GM12801 (cell line): ENCODE data around the gene MAT2B.

Experiments used
- TF ChIP-seq, protein P1 (sequence below): IDR thresholded peaks from one replicate; pipeline ENCODE4 v1.5.1; 2011; ENCODE audit warnings: control low read depth; ENCODE audit not compliant: insufficient read length; ENCODE audit errors: extremely low read depth

Gene MAT2B

DNA sequence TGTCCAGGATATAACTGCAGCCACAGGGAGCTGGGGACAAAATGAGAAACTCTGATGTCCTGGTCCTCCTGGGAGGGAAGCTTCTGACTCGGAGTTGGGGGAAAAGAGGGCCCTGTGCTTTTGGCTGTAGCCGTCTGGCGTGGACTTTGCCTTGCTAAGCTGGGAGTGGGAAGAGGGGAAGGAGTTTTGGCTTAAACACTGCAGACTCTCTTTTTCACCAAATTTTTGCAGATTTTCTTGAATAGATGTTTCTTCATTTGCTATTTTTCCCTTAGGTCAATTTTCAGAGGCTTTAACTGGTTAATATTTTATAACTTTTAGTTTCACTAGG lies 15.7 kb upstream of the MAT2B start:
- TF ChIP-seq, protein P1, sequence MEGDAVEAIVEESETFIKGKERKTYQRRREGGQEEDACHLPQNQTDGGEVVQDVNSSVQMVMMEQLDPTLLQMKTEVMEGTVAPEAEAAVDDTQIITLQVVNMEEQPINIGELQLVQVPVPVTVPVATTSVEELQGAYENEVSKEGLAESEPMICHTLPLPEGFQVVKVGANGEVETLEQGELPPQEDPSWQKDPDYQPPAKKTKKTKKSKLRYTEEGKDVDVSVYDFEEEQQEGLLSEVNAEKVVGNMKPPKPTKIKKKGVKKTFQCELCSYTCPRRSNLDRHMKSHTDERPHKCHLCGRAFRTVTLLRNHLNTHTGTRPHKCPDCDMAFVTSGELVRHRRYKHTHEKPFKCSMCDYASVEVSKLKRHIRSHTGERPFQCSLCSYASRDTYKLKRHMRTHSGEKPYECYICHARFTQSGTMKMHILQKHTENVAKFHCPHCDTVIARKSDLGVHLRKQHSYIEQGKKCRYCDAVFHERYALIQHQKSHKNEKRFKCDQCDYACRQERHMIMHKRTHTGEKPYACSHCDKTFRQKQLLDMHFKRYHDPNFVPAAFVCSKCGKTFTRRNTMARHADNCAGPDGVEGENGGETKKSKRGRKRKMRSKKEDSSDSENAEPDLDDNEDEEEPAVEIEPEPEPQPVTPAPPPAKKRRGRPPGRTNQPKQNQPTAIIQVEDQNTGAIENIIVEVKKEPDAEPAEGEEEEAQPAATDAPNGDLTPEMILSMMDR = no peak

DNA sequence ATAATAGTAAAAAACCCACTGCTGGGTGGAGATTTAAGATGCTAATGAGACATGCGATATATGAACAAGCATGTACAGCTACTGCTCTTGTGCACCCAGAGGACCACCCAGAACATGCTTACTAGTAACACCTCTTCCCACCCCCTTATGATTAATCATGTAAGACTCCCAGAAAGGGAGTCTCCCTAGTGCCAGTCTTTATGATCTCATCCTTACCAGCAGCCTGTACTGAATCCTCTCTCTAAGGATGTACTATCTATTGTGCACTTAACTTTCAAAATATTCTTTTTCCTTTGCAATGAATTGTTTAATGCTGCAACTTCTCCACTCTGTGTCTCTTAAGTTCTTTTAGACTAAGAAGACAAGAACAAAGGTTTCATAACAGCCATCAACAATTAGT lies 9.1 kb upstream of the MAT2B start:
- TF ChIP-seq, protein P1 = no peak

- TF ChIP-seq, protein P1 = no peak
Measured at GRCh38 chr5:163497315-163497714, 8.1 kb upstream of the MAT2B start.

GRCh38 chr5:163498886-163499285 lies 6.5 kb upstream of the MAT2B start:
- TF ChIP-seq, protein P1 = no peak

- TF ChIP-seq, protein P1 = no peak
Measured at GRCh38 chr5:163502521-163502920, 2.9 kb upstream of the MAT2B start.

GRCh38 chr5:163503106-163504078 lies 2.0 kb upstream of the MAT2B start:
- TF ChIP-seq, protein P1 = no peak

DNA sequence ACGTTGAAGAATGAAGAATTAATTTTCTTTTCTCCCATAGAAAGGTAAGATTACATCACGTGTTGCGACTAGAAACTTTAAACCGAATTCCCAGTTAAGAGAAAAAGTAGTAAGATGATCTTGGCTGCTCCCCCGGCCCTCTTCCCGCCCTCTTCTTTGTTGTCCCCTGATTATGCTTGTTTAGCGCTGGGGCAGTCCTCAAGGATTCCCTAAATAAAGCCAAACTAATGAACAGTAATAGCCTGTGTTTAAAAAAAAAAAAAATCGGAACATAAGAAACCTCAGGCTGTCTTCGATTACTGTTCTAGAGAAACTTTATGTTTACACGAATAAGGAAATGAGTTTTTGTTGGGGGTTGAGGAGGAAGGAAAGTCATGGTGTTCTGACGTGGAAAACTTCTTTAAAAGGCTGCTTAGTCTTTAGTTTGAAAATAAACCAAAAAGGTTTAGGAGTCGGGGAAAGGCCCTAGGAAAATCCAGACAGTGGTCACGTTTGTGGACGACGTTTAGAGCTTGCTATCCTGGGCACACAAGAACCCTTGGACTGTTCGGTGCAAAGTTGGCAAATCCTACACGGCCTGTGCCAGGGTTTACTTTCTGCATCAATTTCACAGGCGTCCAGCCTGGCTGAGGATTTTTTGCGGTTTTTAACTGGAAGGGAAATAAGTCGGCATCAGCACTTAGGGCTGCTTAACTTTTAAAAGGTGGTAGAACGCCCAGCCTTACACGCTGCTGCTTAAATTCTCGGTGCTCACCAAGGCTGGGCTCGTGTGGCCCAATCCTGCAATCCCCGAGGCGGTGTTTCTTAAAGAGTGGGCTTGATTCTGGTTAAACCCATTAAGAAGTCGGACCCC lies 1.1 kb upstream of the MAT2B start:
- TF ChIP-seq, protein P1 = no peak
